Measurements from ENCODE around the gene PDS5A.

DNA sequence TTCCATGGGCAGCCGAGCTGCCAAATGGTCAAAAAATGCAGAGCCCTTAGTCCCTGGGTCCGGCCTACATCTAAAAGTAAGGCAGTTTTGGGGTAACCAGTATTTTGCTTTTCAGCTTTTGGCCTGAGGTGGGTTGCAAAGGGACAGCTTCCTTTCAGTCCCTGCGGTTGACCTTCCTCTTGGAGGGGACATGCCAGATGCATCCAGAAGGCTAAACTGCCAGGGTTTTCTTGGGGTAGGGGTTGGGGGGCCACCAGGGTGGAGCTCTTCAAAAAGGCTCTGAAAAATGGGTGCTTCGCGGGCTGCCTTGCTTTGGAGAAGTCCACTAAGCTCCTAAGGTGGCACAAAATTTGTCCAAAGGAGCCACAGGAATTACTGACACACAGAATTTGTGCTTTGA lies 159.1 kb downstream of the PDS5A start:
- TF ChIP-seq, protein P1, sequence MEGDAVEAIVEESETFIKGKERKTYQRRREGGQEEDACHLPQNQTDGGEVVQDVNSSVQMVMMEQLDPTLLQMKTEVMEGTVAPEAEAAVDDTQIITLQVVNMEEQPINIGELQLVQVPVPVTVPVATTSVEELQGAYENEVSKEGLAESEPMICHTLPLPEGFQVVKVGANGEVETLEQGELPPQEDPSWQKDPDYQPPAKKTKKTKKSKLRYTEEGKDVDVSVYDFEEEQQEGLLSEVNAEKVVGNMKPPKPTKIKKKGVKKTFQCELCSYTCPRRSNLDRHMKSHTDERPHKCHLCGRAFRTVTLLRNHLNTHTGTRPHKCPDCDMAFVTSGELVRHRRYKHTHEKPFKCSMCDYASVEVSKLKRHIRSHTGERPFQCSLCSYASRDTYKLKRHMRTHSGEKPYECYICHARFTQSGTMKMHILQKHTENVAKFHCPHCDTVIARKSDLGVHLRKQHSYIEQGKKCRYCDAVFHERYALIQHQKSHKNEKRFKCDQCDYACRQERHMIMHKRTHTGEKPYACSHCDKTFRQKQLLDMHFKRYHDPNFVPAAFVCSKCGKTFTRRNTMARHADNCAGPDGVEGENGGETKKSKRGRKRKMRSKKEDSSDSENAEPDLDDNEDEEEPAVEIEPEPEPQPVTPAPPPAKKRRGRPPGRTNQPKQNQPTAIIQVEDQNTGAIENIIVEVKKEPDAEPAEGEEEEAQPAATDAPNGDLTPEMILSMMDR (IDR thresholded peaks at IDR 0.05; ENCODE audit: low read depth, low read length), result no peak
- no peak for TF ChIP-seq POLR2A (IDR thresholded peaks at IDR 0.05; ENCODE audit: extremely low read depth, insufficient read length)
- TF ChIP-seq, protein P2, sequence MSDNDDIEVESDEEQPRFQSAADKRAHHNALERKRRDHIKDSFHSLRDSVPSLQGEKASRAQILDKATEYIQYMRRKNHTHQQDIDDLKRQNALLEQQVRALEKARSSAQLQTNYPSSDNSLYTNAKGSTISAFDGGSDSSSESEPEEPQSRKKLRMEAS (IDR thresholded peaks at IDR 0.05; ENCODE audit: low read depth, low read length), result no peak
- TF ChIP-seq MYC (IDR thresholded peaks at IDR 0.05; ENCODE audit: low read depth, low read length), result no peak
